HEK293 (cell line): ENCODE results near the gene FOXD4L3.
"Not testable (repeated sequence)": the region's sequence is repeated elsewhere in the genome, so short reads cannot be mapped to it uniquely, and the experiment has no call there.

Experiments used
- CTCF ChIA-PET: fragments of 350-600 bp; formaldehyde crosslinking; extraction: SDS; loops from one replicate; lab custom pipeline; 2021; ENCODE audit warnings: antibody characterized with exemption; lab: Yijun Ruan, JAX
- POLR2A ChIA-PET: fragments of 300-600 bp; formaldehyde crosslinking; extraction: SDS; loops from one replicate; lab custom pipeline; 2020; ENCODE audit warnings: antibody characterized with exemption, inconsistent platforms; lab: Yijun Ruan, JAX
- H3K27ac ChIP-seq: fragments of 200-500 bp; sonication (Bioruptor generic); 2 replicates; pipeline ENCODE4 v1.5.1; 2014; ENCODE audit warnings: low read depth, low read length, control low read depth, inconsistent platforms; ENCODE audit errors: extremely low read depth
- H3K36me3 ChIP-seq, 2 experiments: fragments of 200-500 bp in 1 of 2; sonication (Bioruptor generic) in 1 of 2; 1 replicate in 1 of 2; 2 replicates in 1 of 2; pipeline ENCODE4 v1.5.1; 2014 to 2017; ENCODE audit warnings: inconsistent platforms in 2 of 2, low read length in 2 of 2; ENCODE audit not compliant: control insufficient read depth in 2 of 2, insufficient read depth in 1 of 2
- H3K4me1 ChIP-seq: fragments of 200-500 bp; sonication (Bioruptor generic); 2 replicates; pipeline ENCODE4 v1.5.1; 2014; ENCODE audit warnings: mild to moderate bottlenecking, low read length, inconsistent platforms; ENCODE audit not compliant: control insufficient read depth, insufficient read depth
- H3K4me3 ChIP-seq: 2 replicates; pipeline ENCODE4 v1.5.1; 2011; ENCODE audit warnings: low read depth, mild to moderate bottlenecking, control low read depth, low read length, moderate library complexity
- H3K9me3 ChIP-seq: fragments of 200-500 bp; sonication (Bioruptor generic); 2 replicates; pipeline ENCODE4 v1.5.1; 2014; ENCODE audit warnings: low read depth, low read length, inconsistent platforms; ENCODE audit not compliant: control insufficient read depth, insufficient read depth

The FOXD4L3 gene

GRCh38 chr9:68351689-68352088, 49.0 kb downstream of the FOXD4L3 start:
- POLR2A ChIA-PET, H3K4me1 ChIP-seq, H3K27ac ChIP-seq, H3K9me3 ChIP-seq, H3K4me3 ChIP-seq, H3K36me3 ChIP-seq, CTCF ChIA-PET: not testable (repeated sequence)
